Neural progenitor cell (in vitro differentiated cells): ENCODE measurements around the gene SLC25A26.

Source experiments
- EZH2 ChIP-seq: fragments of 200-600 bp; sonication (generic); IDR thresholded peaks from 2 replicates; pipeline ENCODE4 v1.6.1; 2017; ENCODE audit warnings: antibody characterized with exemption, mild to moderate bottlenecking, moderate library complexity
- EZH2phosphoT487 ChIP-seq: fragments of 200-600 bp; sonication (generic); IDR thresholded peaks from 2 replicates; pipeline ENCODE4 v1.6.1; 2017; ENCODE audit warnings: antibody characterized with exemption
- TF ChIP-seq, protein P1 (sequence below): fragments of 200-600 bp; sonication (generic); IDR thresholded peaks from 2 replicates; pipeline ENCODE4 v1.5.1; 2017; ENCODE audit warnings: antibody characterized with exemption, mild to moderate bottlenecking

DNA sequence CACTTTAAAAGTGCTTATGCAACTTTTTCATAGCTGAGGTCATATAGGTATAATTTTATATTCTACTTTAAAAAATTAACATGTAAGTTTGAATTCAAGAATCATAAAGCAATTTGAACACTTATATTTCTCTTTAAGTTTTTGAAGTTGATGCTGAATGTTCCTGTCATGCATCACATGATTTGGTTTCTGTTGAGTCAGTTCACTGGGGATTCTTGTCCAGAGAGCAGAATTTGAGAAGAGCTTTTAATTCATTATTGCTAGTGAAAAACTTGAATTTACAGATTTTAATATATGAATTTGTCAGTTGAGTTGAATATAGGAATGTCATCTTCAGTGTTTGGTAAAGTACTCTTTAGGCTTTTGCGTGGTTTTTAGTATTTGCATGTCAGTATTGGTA lies 7.9 kb downstream of the SLC25A26 start:
- TF ChIP-seq, protein P1, sequence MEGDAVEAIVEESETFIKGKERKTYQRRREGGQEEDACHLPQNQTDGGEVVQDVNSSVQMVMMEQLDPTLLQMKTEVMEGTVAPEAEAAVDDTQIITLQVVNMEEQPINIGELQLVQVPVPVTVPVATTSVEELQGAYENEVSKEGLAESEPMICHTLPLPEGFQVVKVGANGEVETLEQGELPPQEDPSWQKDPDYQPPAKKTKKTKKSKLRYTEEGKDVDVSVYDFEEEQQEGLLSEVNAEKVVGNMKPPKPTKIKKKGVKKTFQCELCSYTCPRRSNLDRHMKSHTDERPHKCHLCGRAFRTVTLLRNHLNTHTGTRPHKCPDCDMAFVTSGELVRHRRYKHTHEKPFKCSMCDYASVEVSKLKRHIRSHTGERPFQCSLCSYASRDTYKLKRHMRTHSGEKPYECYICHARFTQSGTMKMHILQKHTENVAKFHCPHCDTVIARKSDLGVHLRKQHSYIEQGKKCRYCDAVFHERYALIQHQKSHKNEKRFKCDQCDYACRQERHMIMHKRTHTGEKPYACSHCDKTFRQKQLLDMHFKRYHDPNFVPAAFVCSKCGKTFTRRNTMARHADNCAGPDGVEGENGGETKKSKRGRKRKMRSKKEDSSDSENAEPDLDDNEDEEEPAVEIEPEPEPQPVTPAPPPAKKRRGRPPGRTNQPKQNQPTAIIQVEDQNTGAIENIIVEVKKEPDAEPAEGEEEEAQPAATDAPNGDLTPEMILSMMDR, result no peak
- TF ChIP-seq EZH2 (no peak), EZH2phosphoT487 (no peak)
